Mesenchymal stem cell (in vitro differentiated cells and primary cell): ENCODE results near the gene MYBL2.

Source experiments
- DNase-seq: peaks from one replicate; pipeline ENCODE4 v3.0.0-alpha.2; 2013
- H2AFZ ChIP-seq: one replicate; pipeline ENCODE4 v1.6.1; 2013; ENCODE audit warnings: low read depth, mild to moderate bottlenecking, control low read depth, inconsistent platforms, low read length, moderate library complexity
- H2AK5ac ChIP-seq: 2 replicates; pipeline ENCODE4 v1.6.1; 2013; ENCODE audit warnings: low read length, moderate library complexity, mild to moderate bottlenecking, inconsistent platforms; ENCODE audit not compliant: severe bottlenecking
- H2BK120ac ChIP-seq: one replicate; pipeline ENCODE4 v1.6.1; 2013; ENCODE audit warnings: low read depth, mild to moderate bottlenecking, inconsistent platforms, low read length, moderate library complexity
- H2BK12ac ChIP-seq, 2 experiments: one replicate each; pipeline ENCODE4 v1.6.1; 2013; ENCODE audit warnings: inconsistent platforms in 2 of 2, low read length in 2 of 2, mild to moderate bottlenecking in 2 of 2, moderate library complexity in 2 of 2, control low read depth in 1 of 2
- H2BK15ac ChIP-seq: one replicate; pipeline ENCODE4 v1.6.1; 2013; ENCODE audit warnings: mild to moderate bottlenecking, low read depth, inconsistent platforms; ENCODE audit not compliant: poor library complexity, severe bottlenecking
- H2BK5ac ChIP-seq: 2 replicates; pipeline ENCODE4 v1.6.1; 2013; ENCODE audit warnings: low read depth, mild to moderate bottlenecking, low read length, control low read depth, inconsistent platforms; ENCODE audit not compliant: poor library complexity, severe bottlenecking
- H3K14ac ChIP-seq, 2 experiments: one replicate each; pipeline ENCODE4 v1.6.1; 2013; ENCODE audit warnings: inconsistent platforms in 2 of 2, low read length in 2 of 2, control low read depth in 1 of 2, mild to moderate bottlenecking in 1 of 2, moderate library complexity in 1 of 2
- H3K18ac ChIP-seq, 2 experiments: one replicate each; pipeline ENCODE4 v1.6.1; 2013; ENCODE audit warnings: inconsistent platforms in 2 of 2, low read length in 2 of 2, control low read depth in 1 of 2, low read depth in 1 of 2, mild to moderate bottlenecking in 1 of 2
- H3K23ac ChIP-seq, 2 experiments: one replicate each; pipeline ENCODE4 v1.6.1; 2013; ENCODE audit warnings: inconsistent platforms in 2 of 2, low read length in 2 of 2, mild to moderate bottlenecking in 2 of 2, moderate library complexity in 2 of 2, control low read depth in 1 of 2
- H3K27ac ChIP-seq: 2 replicates; pipeline ENCODE4 v1.5.1; 2013; ENCODE audit warnings: mild to moderate bottlenecking, moderate library complexity, low read length, control low read depth, inconsistent platforms; ENCODE audit not compliant: poor library complexity, severe bottlenecking
- H3K27me3 ChIP-seq, 2 experiments: 2 replicates each; pipeline versions ENCODE4 v1.6.1 to v1.7.0; 2013; ENCODE audit warnings: low read length in 2 of 2, mild to moderate bottlenecking in 2 of 2, moderate library complexity in 2 of 2, control low read depth in 1 of 2, inconsistent platforms in 1 of 2; ENCODE audit not compliant: control insufficient read depth in 1 of 2, insufficient read depth in 1 of 2
- H3K36me3 ChIP-seq, 2 experiments: 2 replicates each; pipeline versions ENCODE4 v1.6.1 to v1.7.0; 2013; ENCODE audit warnings: low read length in 2 of 2, control low read depth in 1 of 2, inconsistent platforms in 1 of 2, low read depth in 1 of 2, mild to moderate bottlenecking in 1 of 2; ENCODE audit not compliant: insufficient read depth in 2 of 2, control insufficient read depth in 1 of 2
- H3K4ac ChIP-seq, 2 experiments: one replicate each; pipeline ENCODE4 v1.6.1; 2013; ENCODE audit warnings: inconsistent platforms in 2 of 2, low read length in 2 of 2, mild to moderate bottlenecking in 2 of 2, moderate library complexity in 2 of 2, control low read depth in 1 of 2, low read depth in 1 of 2
- H3K4me1 ChIP-seq: 2 replicates; pipeline ENCODE4 v1.6.1; 2013; ENCODE audit warnings: low read depth, low read length, control low read depth; ENCODE audit not compliant: control insufficient read depth, insufficient read depth
- H3K4me2 ChIP-seq: 2 replicates; pipeline ENCODE4 v1.6.1; 2013; ENCODE audit warnings: low read length, mild to moderate bottlenecking, inconsistent platforms; ENCODE audit not compliant: poor library complexity, severe bottlenecking
- H3K4me3 ChIP-seq, 2 experiments: 2 replicates each; pipeline versions ENCODE4 v1.5.1 to v1.7.0; 2013; ENCODE audit warnings: low read length in 2 of 2, mild to moderate bottlenecking in 2 of 2, control low read depth in 1 of 2, low read depth in 1 of 2; ENCODE audit not compliant: insufficient read depth in 1 of 2
- H3K79me1 ChIP-seq: replicated peaks from 2 replicates; pipeline ENCODE4 v1.6.1; 2013; ENCODE audit warnings: mild to moderate bottlenecking, control low read depth, low read length, inconsistent platforms; ENCODE audit not compliant: poor library complexity, severe bottlenecking
- H3K9ac ChIP-seq: 2 replicates; pipeline ENCODE4 v1.7.0; 2013; ENCODE audit warnings: mild to moderate bottlenecking, low read length, moderate library complexity
- H3K9me3 ChIP-seq: 2 replicates; pipeline ENCODE4 v1.7.0; 2013; ENCODE audit warnings: mild to moderate bottlenecking, low read length; ENCODE audit not compliant: control insufficient read depth
- H4K8ac ChIP-seq: one replicate; pipeline ENCODE4 v1.6.1; 2013; ENCODE audit warnings: inconsistent platforms, mild to moderate bottlenecking, low read length, moderate library complexity
- H4K91ac ChIP-seq: one replicate; pipeline ENCODE4 v1.6.1; 2013; ENCODE audit warnings: mild to moderate bottlenecking, low read length, inconsistent platforms
- WGBS: methylation state at CpG from one replicate; pipeline ENCODE4 v1.1.7; 2013; ENCODE audit warnings: mixed read lengths; 5-methylcytosine and 5-hydroxymethylcytosine counted together

MYBL2 gene

GRCh38 chr20:43737925-43738324, 71.0 kb downstream of the MYBL2 start:
- Histone ChIP-seq H3K4ac (no peak overlapping the region), H2AFZ (no peak overlapping the region), H3K9me3 (no peaks in the 10 kb centered on the region), H2AK5ac (no peak overlapping the region), H3K79me1 (no peaks in the 10 kb centered on the region), H4K91ac (no peak overlapping the region), H3K4me3 (no peak overlapping the region), H2BK15ac (no peak overlapping the region), H2BK5ac (no peak overlapping the region), H2BK120ac (no peak overlapping the region), H3K4me1 (peaks cover 4% of the 10 kb centered on the region), H3K27ac (no peak overlapping the region), H3K36me3 (no peaks in the 10 kb centered on the region), H3K9ac (no peak overlapping the region), H4K8ac (no peak overlapping the region), H3K18ac (no peak overlapping the region), H3K4me2 (no peak overlapping the region), H3K27me3 (peaks cover 11 to 25% of the 10 kb centered on the region in 2 experiments), H2BK12ac (no peak overlapping the region), H3K14ac (no peak overlapping the region), H3K23ac (no peak overlapping the region)
- WGBS, result 97% methylated on average over 7 of the region's 7 CpGs
- no peak for DNase-seq

GRCh38 chr20:43739148-43739749, 72.3 kb downstream of the MYBL2 start:
- Histone ChIP-seq H2AK5ac (no peak overlapping the region), H3K27ac (no peak overlapping the region), H2BK5ac (no peak overlapping the region), H4K91ac (no peak overlapping the region), H3K4me2 (no peak overlapping the region), H3K9me3 (no peaks in the 10 kb centered on the region), H2BK15ac (no peak overlapping the region), H3K23ac (no peak overlapping the region), H3K4ac (no peak overlapping the region), H3K18ac (no peak overlapping the region), H2AFZ (no peak overlapping the region), H3K79me1 (no peaks in the 10 kb centered on the region), H4K8ac (no peak overlapping the region), H3K27me3 (peaks cover 18 to 25% of the 10 kb centered on the region in 2 experiments), H2BK120ac (no peak overlapping the region), H3K14ac (no peak overlapping the region), H3K9ac (no peak overlapping the region), H3K36me3 (no peaks in the 10 kb centered on the region), H2BK12ac (no peak overlapping the region), H3K4me3 (no peak overlapping the region), H3K4me1 (peaks cover 8% of the 10 kb centered on the region)
- WGBS, result 88% methylated on average over 9 of the region's 9 CpGs
- no peak for DNase-seq

- H3K18ac ChIP-seq, result no peak overlapping the region
- H3K23ac ChIP-seq, result no peak overlapping the region
- no peak overlapping the region for H3K4ac ChIP-seq
- no peak overlapping the region for H3K14ac ChIP-seq
- H3K27me3 ChIP-seq, result peaks cover 17 to 24% of the 10 kb centered on the region in 2 experiments
- no peak overlapping the region for H3K9ac ChIP-seq
- H3K27ac ChIP-seq, result no peak overlapping the region
- H2BK15ac ChIP-seq, result no peak overlapping the region
- no peak overlapping the region for H3K4me3 ChIP-seq
- H4K91ac ChIP-seq, result no peak overlapping the region
- H3K9me3 ChIP-seq, result no peaks in the 10 kb centered on the region
- H3K4me1 ChIP-seq, result peaks cover 12% of the 10 kb centered on the region
- H2BK5ac ChIP-seq, result no peak overlapping the region
- H3K79me1 ChIP-seq, result no peaks in the 10 kb centered on the region
- H2BK120ac ChIP-seq, result no peak overlapping the region
- H2AFZ ChIP-seq, result no peak overlapping the region
- DNase-seq, result no peak
- H3K4me2 ChIP-seq, result no peak overlapping the region
- H3K36me3 ChIP-seq, result no peaks in the 10 kb centered on the region
- H2BK12ac ChIP-seq, result no peak overlapping the region
- 100% methylated on average over 1 of the region's 3 CpGs for WGBS
- no peak overlapping the region for H4K8ac ChIP-seq
- H2AK5ac ChIP-seq, result no peak overlapping the region
Observed at GRCh38 chr20:43740642-43741041, 73.7 kb downstream of the MYBL2 start.

GRCh38 chr20:43744151-43744611, 77.3 kb downstream of the MYBL2 start:
- no peak overlapping the region for H3K27ac ChIP-seq
- H3K79me1 ChIP-seq, result no peaks in the 10 kb centered on the region

More at GRCh38 chr20:43744151-43744611, 77.3 kb downstream of the MYBL2 start:
- no peak overlapping the region for H4K91ac ChIP-seq
- H3K9ac ChIP-seq, result no peak overlapping the region
- no peak overlapping the region for H2BK15ac ChIP-seq
- H3K18ac ChIP-seq, result no peak overlapping the region
- no peak overlapping the region for H3K4me3 ChIP-seq
- H2BK5ac ChIP-seq, result no peak overlapping the region
- no peak overlapping the region for H2AFZ ChIP-seq
- no peak overlapping the region for H3K14ac ChIP-seq
- H3K4me1 ChIP-seq, result peaks cover 11% of the 10 kb centered on the region
- H2AK5ac ChIP-seq, result no peak overlapping the region
- no peak overlapping the region for H3K4me2 ChIP-seq
- peaks cover 14 to 17% of the 10 kb centered on the region in 2 experiments for H3K27me3 ChIP-seq
- no peak overlapping the region for H3K4ac ChIP-seq
- DNase-seq, result no peak
- no peaks in the 10 kb centered on the region for H3K36me3 ChIP-seq
- H3K9me3 ChIP-seq, result no peaks in the 10 kb centered on the region
- no peak overlapping the region for H3K23ac ChIP-seq
- no peak overlapping the region for H2BK12ac ChIP-seq
- H2BK120ac ChIP-seq, result no peak overlapping the region
- H4K8ac ChIP-seq, result peak overlapping the region; percentile 28
- WGBS, result 50% methylated on average over 9 of the region's 9 CpGs
